Measurements from ENCODE around the gene PAEP. TPM values are rescaled to one million over a fixed set of nuclear protein-coding genes. Genes with fewer than 3 reads are reported as not detected.

The PAEP gene
- total and polyA plus RNA-seq, 5 experiments from 2014 or later: not detected

DNA sequence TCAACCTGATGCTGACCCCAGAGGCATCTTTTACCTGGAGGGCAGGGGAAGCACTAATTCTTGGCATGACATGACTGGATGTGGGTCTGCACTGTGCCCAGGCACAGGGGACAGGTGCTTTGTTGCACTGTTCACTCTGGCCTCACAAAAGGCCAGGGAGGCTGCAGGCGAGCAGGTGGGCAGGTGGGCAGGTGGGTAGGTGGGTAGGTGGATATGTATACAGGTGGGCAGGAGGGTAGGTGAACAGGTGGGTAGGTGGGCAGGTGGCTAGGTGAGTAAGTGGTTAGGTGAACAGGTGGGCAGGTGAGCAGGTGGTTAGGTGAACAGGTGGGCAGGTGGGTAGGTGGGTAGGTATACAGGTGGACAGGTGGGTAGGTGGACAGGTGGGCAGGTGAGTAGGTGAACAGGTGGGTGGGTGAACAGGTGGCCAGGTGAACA lies 1.5 kb downstream of the PAEP start:
- no peaks in the 10 kb centered on the region for H3K36me3 Mint-ChIP-seq
- H3K4me3 Mint-ChIP-seq: no peak overlapping the region
- H3K9me3 Mint-ChIP-seq: peaks cover 0 to 2% (median 0%) of the 10 kb centered on the region in 9 donors
- no peak overlapping the region for H3K27ac Mint-ChIP-seq
- DNase-seq (no peak), ATAC-seq (no peak)
- H3K4me1 Mint-ChIP-seq: no peaks in the 10 kb centered on the region
- H3K27me3 Mint-ChIP-seq: peaks cover 8 to 62% (median 24%) of the 10 kb centered on the region in 5 donors
- POLR2A ChIA-PET: no interaction called here

DNA sequence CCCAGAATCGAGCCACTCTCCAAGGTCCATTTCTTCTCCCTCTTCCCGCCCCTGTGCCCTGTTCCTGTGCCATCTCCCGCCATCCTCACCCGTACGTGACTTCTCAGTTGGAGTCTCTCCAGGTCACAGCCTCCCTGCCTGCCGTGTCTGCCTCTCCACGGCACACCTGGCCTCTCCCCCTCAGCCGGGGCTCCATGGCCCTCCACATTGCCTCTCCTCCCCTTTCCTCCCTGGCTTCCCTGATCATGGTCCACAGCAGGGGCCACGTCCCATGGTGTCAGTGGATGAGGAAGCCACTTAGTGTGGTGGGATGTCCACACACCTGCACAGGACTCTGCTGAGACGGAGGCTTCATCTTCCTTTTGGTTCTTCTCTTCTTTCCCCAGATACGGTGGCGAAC lies 2.3 kb downstream of the PAEP start:
- no peaks in the 10 kb centered on the region for H3K36me3 Mint-ChIP-seq
- DNase-seq: no peak
- POLR2A ChIA-PET: no interaction called here
- no peak overlapping the region for H3K27ac Mint-ChIP-seq
- no peak for ATAC-seq
- no peak overlapping the region for H3K4me3 Mint-ChIP-seq
- H3K4me1 Mint-ChIP-seq: no peaks in the 10 kb centered on the region
- peaks cover 8 to 55% (median 24%) of the 10 kb centered on the region in 5 donors for H3K27me3 Mint-ChIP-seq
- H3K9me3 Mint-ChIP-seq: peaks cover 0 to 5% (median 0%) of the 10 kb centered on the region in 9 donors

DNA sequence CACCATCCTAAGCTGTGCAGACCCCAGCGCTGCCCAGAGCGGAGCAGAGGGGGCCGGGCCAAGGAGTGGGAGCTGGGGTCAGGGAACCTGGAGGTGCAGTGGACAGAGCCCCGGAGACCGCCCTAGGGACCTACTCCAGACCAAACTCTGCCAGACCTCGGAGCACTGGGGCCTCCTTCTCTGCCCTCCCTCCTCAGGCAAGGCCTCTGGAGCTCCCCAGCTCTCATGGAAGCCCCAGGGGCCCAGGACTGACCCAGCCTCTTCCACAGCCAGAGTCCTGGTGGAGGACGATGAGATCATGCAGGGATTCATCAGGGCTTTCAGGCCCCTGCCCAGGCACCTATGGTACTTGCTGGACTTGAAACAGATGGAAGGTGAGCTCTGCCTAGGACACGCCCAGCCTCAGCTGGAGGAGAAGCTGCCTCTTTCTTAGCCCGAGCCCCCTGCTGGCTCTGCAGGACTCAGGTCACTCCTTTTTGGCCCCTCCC lies 3.6 kb downstream of the PAEP start:
- Mint-ChIP-seq H3K9me3 (peaks cover 0 to 12% (median 6%) of the 10 kb centered on the region in 9 donors), H3K27me3 (peaks cover 5 to 42% (median 21%) of the 10 kb centered on the region in 5 donors), H3K4me1 (no peaks in the 10 kb centered on the region), H3K27ac (no peak overlapping the region), H3K4me3 (no peak overlapping the region), H3K36me3 (peaks cover 0 to 5% (median 0%) of the 10 kb centered on the region in 3 donors)
- POLR2A ChIA-PET: no interaction called here
- DNase-seq (no peak), ATAC-seq (no peak)

DNA sequence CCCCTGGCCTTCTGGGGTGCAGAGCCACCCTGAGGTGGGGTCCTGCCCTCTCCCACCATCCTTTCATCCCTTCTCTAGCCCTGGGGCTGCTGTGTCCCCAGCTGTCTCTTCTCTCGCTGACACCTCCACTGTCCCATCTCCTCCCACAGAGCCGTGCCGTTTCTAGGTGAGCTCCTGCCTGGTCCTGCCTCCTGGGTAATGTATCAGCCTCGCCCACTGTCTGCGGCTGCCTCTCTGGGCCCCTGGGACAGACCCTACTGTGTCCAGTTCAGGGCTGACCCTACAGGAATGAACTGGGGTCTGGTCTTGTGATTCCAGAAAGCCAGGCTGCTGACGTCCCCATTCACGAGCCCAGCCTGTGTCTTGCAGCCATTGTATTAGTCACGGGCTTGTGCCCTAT lies 4.1 kb downstream of the PAEP start:
- Mint-ChIP-seq H3K27ac (no peak overlapping the region), H3K36me3 (peaks cover 0 to 5% (median 0%) of the 10 kb centered on the region in 3 donors), H3K4me1 (no peaks in the 10 kb centered on the region), H3K27me3 (peaks cover 3 to 42% (median 18%) of the 10 kb centered on the region in 5 donors), H3K9me3 (peaks cover 0 to 12% (median 6%) of the 10 kb centered on the region in 9 donors), H3K4me3 (no peak overlapping the region)
- POLR2A ChIA-PET: no interaction called here
- ATAC-seq (no peak), DNase-seq (peak in 1 of 10 donors; percentile 14)

DNA sequence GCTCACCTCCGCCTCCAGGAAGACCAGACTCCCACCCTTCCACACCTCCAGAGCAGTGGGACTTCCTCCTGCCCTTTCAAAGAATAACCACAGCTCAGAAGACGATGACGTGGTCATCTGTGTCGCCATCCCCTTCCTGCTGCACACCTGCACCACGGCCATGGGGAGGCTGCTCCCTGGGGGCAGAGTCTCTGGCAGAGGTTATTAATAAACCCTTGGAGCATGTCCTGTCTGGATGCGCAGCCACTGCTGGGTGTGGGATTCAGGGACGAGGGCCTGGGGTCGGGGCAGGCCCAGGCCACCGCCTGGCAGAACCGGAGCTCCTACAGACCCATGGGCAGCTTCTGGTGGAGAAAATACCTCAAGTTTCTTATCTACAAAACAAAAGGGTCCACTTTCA lies 5.0 kb downstream of the PAEP start:
- Mint-ChIP-seq H3K4me3 (no peak overlapping the region), H3K27me3 (peaks cover 0 to 42% (median 15%) of the 10 kb centered on the region in 5 donors), H3K9me3 (peaks cover 0 to 12% (median 6%) of the 10 kb centered on the region in 9 donors), H3K36me3 (peaks cover 0 to 5% (median 0%) of the 10 kb centered on the region in 3 donors), H3K4me1 (no peaks in the 10 kb centered on the region), H3K27ac (no peak overlapping the region)
- ATAC-seq (no peak), DNase-seq (no peak)
- POLR2A ChIA-PET: no interaction called here

DNA sequence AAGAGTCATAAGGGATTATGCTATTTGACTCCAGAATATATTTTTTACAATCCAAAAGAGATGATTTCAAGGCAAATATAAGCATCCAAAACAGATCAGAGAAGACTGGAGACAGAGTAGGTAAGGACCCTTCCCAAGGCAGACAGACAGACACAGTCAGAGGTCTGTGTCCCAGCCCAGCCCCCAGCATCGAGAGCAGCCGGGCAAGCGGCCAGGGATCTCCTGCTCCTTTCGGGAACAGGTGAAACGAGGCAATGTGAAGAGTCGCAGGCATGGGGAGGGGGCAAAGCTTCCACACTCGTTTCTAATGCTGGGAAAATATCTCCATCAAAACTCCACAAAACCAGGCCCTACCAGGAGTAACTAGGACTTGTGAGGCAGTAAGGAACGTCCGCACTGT lies 5.8 kb downstream of the PAEP start:
- Mint-ChIP-seq H3K9me3 (peaks cover 0 to 12% (median 6%) of the 10 kb centered on the region in 9 donors), H3K4me3 (no peak overlapping the region), H3K27ac (no peak overlapping the region), H3K4me1 (no peaks in the 10 kb centered on the region), H3K27me3 (peaks cover 0 to 42% (median 15%) of the 10 kb centered on the region in 5 donors), H3K36me3 (peaks cover 0 to 5% (median 0%) of the 10 kb centered on the region in 3 donors)
- DNase-seq (no peak), ATAC-seq (no peak)
- POLR2A ChIA-PET: no interaction called here

DNA sequence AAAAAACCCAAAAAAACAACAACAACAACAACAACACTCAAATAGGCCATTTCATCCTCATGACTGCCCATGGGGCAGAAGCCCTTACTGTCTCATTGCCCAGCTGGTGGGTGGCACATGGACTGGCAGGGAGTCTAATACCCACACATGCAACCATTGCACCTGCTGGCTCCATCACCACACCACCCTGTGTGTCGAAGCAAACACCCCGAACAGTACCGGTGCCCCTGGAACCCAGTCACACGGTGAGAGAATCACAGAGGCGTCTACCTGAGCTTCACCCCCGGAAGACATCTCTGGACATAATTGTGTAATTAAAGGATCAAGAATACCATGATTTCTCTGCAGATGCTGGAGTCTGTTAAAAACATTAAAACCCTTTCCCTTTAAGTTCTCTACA lies 6.5 kb downstream of the PAEP start:
- POLR2A ChIA-PET: no interaction called here
- no peak overlapping the region for H3K27ac Mint-ChIP-seq
- no peak overlapping the region for H3K4me3 Mint-ChIP-seq

DNA sequence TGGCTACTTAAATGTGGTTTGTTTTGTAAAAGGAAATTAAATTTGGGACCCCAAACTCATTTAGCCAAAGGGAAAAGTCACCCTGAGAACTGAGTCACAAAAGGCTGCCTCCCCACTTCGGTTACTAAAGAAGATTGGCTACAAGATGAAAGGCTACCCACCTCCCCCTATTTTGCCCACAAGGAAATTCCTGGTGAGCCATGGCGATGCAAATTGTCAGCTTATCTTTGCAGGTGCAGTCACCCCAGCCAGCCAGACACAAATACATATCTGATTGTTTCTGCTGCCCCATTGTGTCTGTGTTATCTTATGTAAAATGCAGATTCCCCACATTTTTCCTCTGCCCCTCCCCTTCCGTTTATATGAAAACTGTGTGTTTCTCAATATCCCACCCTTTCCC lies 8.9 kb downstream of the PAEP start:
- no peak overlapping the region for H3K27ac Mint-ChIP-seq
- H3K4me3 Mint-ChIP-seq: no peak overlapping the region
- no peaks in the 10 kb centered on the region for H3K4me1 Mint-ChIP-seq
- H3K9me3 Mint-ChIP-seq: peaks cover 0 to 12% (median 6%) of the 10 kb centered on the region in 9 donors
- peaks cover 0 to 15% (median 12%) of the 10 kb centered on the region in 5 donors for H3K27me3 Mint-ChIP-seq
- peaks cover 0 to 5% (median 0%) of the 10 kb centered on the region in 3 donors for H3K36me3 Mint-ChIP-seq
- DNase-seq: no peak
- no peak for ATAC-seq
- POLR2A ChIA-PET: no interaction called here

More for the DNA sequence above, 6.5 kb downstream of the PAEP start:
- ATAC-seq (no peak), DNase-seq (no peak)
- H3K36me3 Mint-ChIP-seq: peaks cover 0 to 5% (median 0%) of the 10 kb centered on the region in 3 donors
- H3K9me3 Mint-ChIP-seq: peaks cover 0 to 12% (median 6%) of the 10 kb centered on the region in 9 donors
- H3K27me3 Mint-ChIP-seq: peaks cover 0 to 36% (median 15%) of the 10 kb centered on the region in 5 donors
- no peaks in the 10 kb centered on the region for H3K4me1 Mint-ChIP-seq

DNA sequence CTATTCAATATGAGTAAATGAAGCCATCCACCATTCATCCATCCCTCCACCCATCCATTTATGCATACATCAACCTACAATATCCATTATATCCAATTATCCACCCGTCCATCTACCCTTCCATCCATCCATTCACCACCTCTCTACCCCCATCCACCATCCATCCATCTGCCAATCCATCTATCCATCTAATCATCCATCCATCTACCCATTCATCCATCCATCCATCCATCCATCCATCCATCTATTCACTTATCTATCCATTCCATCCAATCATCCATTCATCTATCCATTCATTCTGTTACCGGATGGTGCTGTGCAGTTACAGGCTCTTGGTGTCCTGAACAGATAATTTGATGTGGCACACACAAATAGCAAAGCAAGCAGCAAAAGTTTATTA lies 10.7 kb downstream of the PAEP start:
- Mint-ChIP-seq H3K36me3 (peaks cover 0 to 5% (median 0%) of the 10 kb centered on the region in 3 donors), H3K4me1 (no peaks in the 10 kb centered on the region), H3K27me3 (peaks cover 0 to 9% (median 5%) of the 10 kb centered on the region in 5 donors), H3K9me3 (peaks cover 0 to 12% (median 6%) of the 10 kb centered on the region in 9 donors), H3K4me3 (no peak overlapping the region), H3K27ac (no peak overlapping the region)
- DNase-seq (no peak), ATAC-seq (no peak)
- POLR2A ChIA-PET: no interaction called here

DNA sequence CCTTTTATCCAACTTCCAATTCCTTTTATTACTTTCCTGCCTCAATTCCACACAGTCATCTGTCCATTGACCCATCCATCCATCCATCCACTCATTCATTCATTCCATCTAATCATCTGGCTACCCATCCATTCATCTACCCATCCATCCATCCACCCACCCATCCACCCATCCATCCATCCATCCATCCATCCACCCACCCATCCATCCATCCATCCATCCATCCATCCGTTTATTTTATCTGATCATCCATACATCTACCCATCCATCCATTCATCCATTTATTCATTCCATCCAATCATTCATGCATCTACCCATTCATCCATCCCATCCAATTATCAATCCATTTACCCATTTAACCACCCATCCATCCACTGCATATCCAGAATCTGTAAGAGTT lies 11.6 kb downstream of the PAEP start:
- ATAC-seq: no peak

DNA sequence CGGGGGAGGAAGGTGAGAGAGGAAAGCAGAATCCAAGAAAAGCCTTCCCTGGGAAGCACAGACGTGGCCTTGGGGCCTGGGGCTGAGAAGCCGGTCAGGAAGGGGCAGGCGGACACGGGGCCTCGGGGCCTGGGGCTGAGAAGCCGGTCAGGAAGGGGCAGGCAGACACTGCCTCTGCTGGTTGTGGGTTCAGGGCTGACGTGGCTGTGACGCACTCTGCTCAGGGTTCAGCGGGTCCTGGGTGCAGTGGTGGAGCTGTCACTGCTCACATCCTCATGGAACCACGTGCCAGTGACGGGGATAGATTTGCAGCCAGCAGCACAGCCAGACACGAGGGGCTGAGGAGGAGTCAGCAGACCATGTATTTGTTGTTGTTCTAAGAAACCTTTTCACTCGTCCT lies 12.8 kb downstream of the PAEP start:
- peaks cover 0 to 9% (median 5%) of the 10 kb centered on the region in 5 donors for H3K27me3 Mint-ChIP-seq
- H3K4me3 Mint-ChIP-seq: no peak overlapping the region
- ATAC-seq (no peak), DNase-seq (no peak)
- peaks cover 0 to under 1% (median 0%) of the 10 kb centered on the region in 3 donors for H3K36me3 Mint-ChIP-seq
- H3K27ac Mint-ChIP-seq: no peak overlapping the region
- peaks cover 0 to 3% (median 2%) of the 10 kb centered on the region in 9 donors for H3K9me3 Mint-ChIP-seq
- POLR2A ChIA-PET: no interaction called here
- no peaks in the 10 kb centered on the region for H3K4me1 Mint-ChIP-seq

More for the DNA sequence above, 11.6 kb downstream of the PAEP start:
- no peak overlapping the region for H3K27ac Mint-ChIP-seq
- peaks cover 0 to 5% (median 0%) of the 10 kb centered on the region in 3 donors for H3K36me3 Mint-ChIP-seq
- H3K9me3 Mint-ChIP-seq: peaks cover 0 to 12% (median 6%) of the 10 kb centered on the region in 9 donors
- POLR2A ChIA-PET: no interaction called here
- H3K27me3 Mint-ChIP-seq: peaks cover 0 to 9% (median 5%) of the 10 kb centered on the region in 5 donors
- no peaks in the 10 kb centered on the region for H3K4me1 Mint-ChIP-seq
- H3K4me3 Mint-ChIP-seq: no peak overlapping the region
- DNase-seq: no peak

DNA sequence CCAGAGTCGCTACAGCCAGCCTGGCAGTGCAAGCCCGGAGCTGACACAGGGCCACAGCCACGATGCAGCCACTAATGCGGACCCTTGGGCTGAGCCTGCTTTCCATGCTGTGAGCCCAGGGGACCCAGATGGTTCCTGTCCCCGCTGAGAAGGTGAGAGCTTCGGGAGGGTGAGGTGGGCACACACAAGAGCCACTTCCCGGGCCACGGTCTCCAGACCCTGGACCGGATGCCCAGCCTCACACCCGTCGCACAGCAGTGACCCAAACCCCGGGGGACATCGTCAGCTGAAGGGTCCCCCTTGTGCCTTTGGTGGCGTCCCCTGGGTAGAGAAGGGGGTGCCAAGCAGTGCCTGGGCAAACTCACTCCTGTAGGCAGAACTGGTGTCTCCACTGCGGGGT lies 13.4 kb downstream of the PAEP start:
- Mint-ChIP-seq H3K4me1 (no peaks in the 10 kb centered on the region), H3K4me3 (no peak overlapping the region), H3K36me3 (no peaks in the 10 kb centered on the region), H3K27me3 (peaks cover 0 to 9% (median 5%) of the 10 kb centered on the region in 5 donors), H3K9me3 (peaks cover 0 to 1% (median 0%) of the 10 kb centered on the region in 9 donors), H3K27ac (no peak overlapping the region)
- POLR2A ChIA-PET: no interaction called here
- no peak for DNase-seq
- no peak for ATAC-seq

DNA sequence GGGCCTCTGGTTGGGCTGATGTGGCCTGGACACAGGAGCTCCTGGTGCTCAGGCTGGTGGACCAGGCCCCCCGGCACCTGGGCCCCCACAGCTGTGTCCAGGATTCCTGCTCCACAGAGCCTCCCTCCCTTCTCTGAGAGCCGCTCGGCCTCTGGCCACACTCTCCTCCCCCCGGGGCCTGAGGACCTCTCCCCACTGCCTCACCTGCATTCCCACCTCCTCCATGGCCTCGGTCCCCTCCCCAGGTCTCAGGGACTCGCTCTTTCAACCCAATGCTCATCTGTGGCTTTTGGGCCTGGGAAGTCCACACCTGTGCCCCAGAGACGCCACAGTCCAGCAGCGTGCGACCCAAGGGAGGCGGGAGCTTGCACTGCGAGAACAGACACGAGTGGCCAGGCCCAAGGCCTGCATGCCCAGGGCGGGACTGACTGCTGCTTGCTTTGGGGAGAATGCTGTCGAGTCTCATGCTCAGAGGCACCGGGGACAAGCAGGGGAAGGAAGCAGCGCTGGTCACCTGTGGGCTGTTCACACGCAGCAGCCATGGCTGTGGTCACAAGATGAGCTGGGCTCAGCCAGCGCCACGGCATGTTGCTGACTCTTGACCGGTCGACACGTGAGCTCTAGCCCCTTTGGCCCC lies 14.6 kb downstream of the PAEP start:
- no peak overlapping the region for H3K4me3 Mint-ChIP-seq
- no peak overlapping the region for H3K27ac Mint-ChIP-seq
- DNase-seq (no peak), ATAC-seq (no peak)
- no peaks in the 10 kb centered on the region for H3K36me3 Mint-ChIP-seq
- H3K9me3 Mint-ChIP-seq: no peaks in the 10 kb centered on the region
- POLR2A ChIA-PET: no interaction called here
- H3K4me1 Mint-ChIP-seq: no peaks in the 10 kb centered on the region
- peaks cover 0 to 11% (median 6%) of the 10 kb centered on the region in 5 donors for H3K27me3 Mint-ChIP-seq
